SK-N-MC (cell line): Measurements from ENCODE around the gene GPNMB.

Source experiments
- EZH2 ChIP-seq: fragments of 200-600 bp; sonication (generic); IDR thresholded peaks from one replicate; pipeline ENCODE4 v1.6.1; 2017; ENCODE audit warnings: antibody characterized with exemption
- FOXP2 ChIP-seq: optimal IDR thresholded peaks from 2 replicates; pipeline ENCODE3; 2011; ENCODE audit warnings: mild to moderate bottlenecking, moderate library complexity; ENCODE audit not compliant: insufficient read depth; ENCODE audit errors: extremely low read length, control extremely low read depth
- POLR2AphosphoS5 ChIP-seq: IDR thresholded peaks from 2 replicates; pipeline ENCODE4 v1.6.1; 2012; ENCODE audit warnings: mild to moderate bottlenecking, low read depth, low read length, borderline replicate concordance

DNA sequence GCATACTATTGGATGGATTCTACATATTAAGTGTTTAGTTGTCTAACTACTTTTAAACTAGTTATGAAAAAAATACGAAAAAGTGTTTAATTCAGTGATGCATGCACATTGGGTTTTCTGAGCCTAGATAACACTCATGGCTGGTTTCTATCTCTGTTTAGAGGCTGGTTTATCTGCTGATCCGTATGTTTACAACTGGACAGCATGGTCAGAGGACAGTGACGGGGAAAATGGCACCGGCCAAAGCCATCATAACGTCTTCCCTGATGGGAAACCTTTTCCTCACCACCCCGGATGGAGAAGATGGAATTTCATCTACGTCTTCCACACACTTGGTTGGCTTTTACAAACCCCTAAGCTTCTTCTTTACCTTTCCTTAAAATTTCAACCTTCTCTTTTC lies 10.2 kb downstream of the GPNMB start:
- TF ChIP-seq EZH2 (no peak), POLR2AphosphoS5 (no peak), FOXP2 (no peak)
